ENCODE measurements around the gene ALDH1L1.

The ALDH1L1 gene

GRCh38 chr3:126146034-126146433 is 34.4 kb downstream of the ALDH1L1 start:
- no peaks in the 10 kb centered on the region for H3K4me1 ChIP-seq (ENCODE audit: control insufficient read depth, insufficient read depth, low read length)
- no peak overlapping the region for H3K27ac ChIP-seq (ENCODE audit: low read depth, low read length)
- no peaks in the 10 kb centered on the region for H3K27me3 ChIP-seq (ENCODE audit: control insufficient read depth, insufficient read depth, low read length)
- H3K36me3 ChIP-seq (ENCODE audit: control insufficient read depth, insufficient read depth, low read length): no peaks in the 10 kb centered on the region
- no peak overlapping the region for H3K9ac ChIP-seq (ENCODE audit: low read length)
- no peaks in the 10 kb centered on the region for H3K9me3 ChIP-seq (ENCODE audit: control insufficient read depth, insufficient read depth, low read depth, low read length)
- H3K4me3 ChIP-seq (ENCODE audit: low read depth, low read length): no peak overlapping the region

GRCh38 chr3:126142652-126143051 is 37.7 kb downstream of the ALDH1L1 start:
- Histone ChIP-seq H3K4me1 (ENCODE audit: control insufficient read depth, insufficient read depth, low read length) (no peaks in the 10 kb centered on the region), H3K9me3 (ENCODE audit: control insufficient read depth, insufficient read depth, low read depth, low read length) (no peaks in the 10 kb centered on the region), H3K27me3 (ENCODE audit: control insufficient read depth, insufficient read depth, low read length) (no peaks in the 10 kb centered on the region), H3K9ac (ENCODE audit: low read length) (no peak overlapping the region), H3K27ac (ENCODE audit: low read depth, low read length) (no peak overlapping the region), H3K4me3 (ENCODE audit: low read depth, low read length) (no peak overlapping the region), H3K36me3 (ENCODE audit: control insufficient read depth, insufficient read depth, low read length) (no peaks in the 10 kb centered on the region)

- Histone ChIP-seq H3K9me3 (ENCODE audit: control insufficient read depth, insufficient read depth, low read depth, low read length) (no peaks in the 10 kb centered on the region), H3K27ac (ENCODE audit: low read depth, low read length) (no peak overlapping the region), H3K27me3 (ENCODE audit: control insufficient read depth, insufficient read depth, low read length) (peaks cover 15% of the 10 kb centered on the region; the same call in 1 of the 2 replicates), H3K36me3 (ENCODE audit: control insufficient read depth, insufficient read depth, low read length) (no peaks in the 10 kb centered on the region), H3K4me1 (ENCODE audit: control insufficient read depth, insufficient read depth, low read length) (peaks cover 8% of the 10 kb centered on the region), H3K9ac (ENCODE audit: low read length) (no peak overlapping the region), H3K4me3 (ENCODE audit: low read depth, low read length) (no peak overlapping the region)
Measured at GRCh38 chr3:126137490-126138130, 42.8 kb downstream of the ALDH1L1 start.

- Histone ChIP-seq H3K36me3 (ENCODE audit: control insufficient read depth, insufficient read depth, low read length) (no peaks in the 10 kb centered on the region), H3K27me3 (ENCODE audit: control insufficient read depth, insufficient read depth, low read length) (peaks cover 21% of the 10 kb centered on the region; the same call in 1 of the 2 replicates), H3K4me1 (ENCODE audit: control insufficient read depth, insufficient read depth, low read length) (peaks cover 12% of the 10 kb centered on the region), H3K27ac (ENCODE audit: low read depth, low read length) (no peak overlapping the region), H3K4me3 (ENCODE audit: low read depth, low read length) (no peak overlapping the region), H3K9ac (ENCODE audit: low read length) (no peak overlapping the region), H3K9me3 (ENCODE audit: control insufficient read depth, insufficient read depth, low read depth, low read length) (no peaks in the 10 kb centered on the region)
Measured at GRCh38 chr3:126136428-126137220, 43.8 kb downstream of the ALDH1L1 start.

GRCh38 chr3:126135406-126136076 is 44.8 kb downstream of the ALDH1L1 start:
- Histone ChIP-seq H3K4me1 (ENCODE audit: control insufficient read depth, insufficient read depth, low read length) (peaks cover 12% of the 10 kb centered on the region), H3K9me3 (ENCODE audit: control insufficient read depth, insufficient read depth, low read depth, low read length) (no peaks in the 10 kb centered on the region), H3K4me3 (ENCODE audit: low read depth, low read length) (no peak overlapping the region), H3K27me3 (ENCODE audit: control insufficient read depth, insufficient read depth, low read length) (peaks cover 21% of the 10 kb centered on the region; the same call in 1 of the 2 replicates), H3K9ac (ENCODE audit: low read length) (no peak overlapping the region), H3K27ac (ENCODE audit: low read depth, low read length) (no peak overlapping the region), H3K36me3 (ENCODE audit: control insufficient read depth, insufficient read depth, low read length) (no peaks in the 10 kb centered on the region)

GRCh38 chr3:126135071-126135405 is 45.3 kb downstream of the ALDH1L1 start:
- H3K4me3 ChIP-seq (ENCODE audit: low read depth, low read length): no peak overlapping the region
- no peaks in the 10 kb centered on the region for H3K9me3 ChIP-seq (ENCODE audit: control insufficient read depth, insufficient read depth, low read depth, low read length)
- no peak overlapping the region for H3K9ac ChIP-seq (ENCODE audit: low read length)
- H3K27ac ChIP-seq (ENCODE audit: low read depth, low read length): no peak overlapping the region
- H3K4me1 ChIP-seq (ENCODE audit: control insufficient read depth, insufficient read depth, low read length): peaks cover 12% of the 10 kb centered on the region
- H3K27me3 ChIP-seq (ENCODE audit: control insufficient read depth, insufficient read depth, low read length): peaks cover 21% of the 10 kb centered on the region; the same call in 1 of the 2 replicates
- no peaks in the 10 kb centered on the region for H3K36me3 ChIP-seq (ENCODE audit: control insufficient read depth, insufficient read depth, low read length)

GRCh38 chr3:126134219-126134975 is 46.0 kb downstream of the ALDH1L1 start:
- Histone ChIP-seq H3K9ac (ENCODE audit: low read length) (no peak overlapping the region), H3K4me1 (ENCODE audit: control insufficient read depth, insufficient read depth, low read length) (peaks cover 12% of the 10 kb centered on the region), H3K27me3 (ENCODE audit: control insufficient read depth, insufficient read depth, low read length) (peaks cover 21% of the 10 kb centered on the region; the same call in 1 of the 2 replicates), H3K36me3 (ENCODE audit: control insufficient read depth, insufficient read depth, low read length) (no peaks in the 10 kb centered on the region), H3K4me3 (ENCODE audit: low read depth, low read length) (no peak overlapping the region), H3K9me3 (ENCODE audit: control insufficient read depth, insufficient read depth, low read depth, low read length) (no peaks in the 10 kb centered on the region), H3K27ac (ENCODE audit: low read depth, low read length) (no peak overlapping the region)

- no peak overlapping the region for H3K4me3 ChIP-seq (ENCODE audit: low read depth, low read length)
Measured at GRCh38 chr3:126133606-126134005, 46.8 kb downstream of the ALDH1L1 start.

GRCh38 chr3:126132751-126133511 is 47.5 kb downstream of the ALDH1L1 start:
- Histone ChIP-seq H3K36me3 (ENCODE audit: control insufficient read depth, insufficient read depth, low read length) (no peaks in the 10 kb centered on the region), H3K4me1 (ENCODE audit: control insufficient read depth, insufficient read depth, low read length) (peaks cover 12% of the 10 kb centered on the region), H3K4me3 (ENCODE audit: low read depth, low read length) (no peak overlapping the region), H3K9me3 (ENCODE audit: control insufficient read depth, insufficient read depth, low read depth, low read length) (no peaks in the 10 kb centered on the region), H3K9ac (ENCODE audit: low read length) (no peak overlapping the region), H3K27me3 (ENCODE audit: control insufficient read depth, insufficient read depth, low read length) (peaks cover 21% of the 10 kb centered on the region; the same call in 1 of the 2 replicates), H3K27ac (ENCODE audit: low read depth, low read length) (no peak overlapping the region)

More at GRCh38 chr3:126133606-126134005, 46.8 kb downstream of the ALDH1L1 start:
- Histone ChIP-seq H3K9ac (ENCODE audit: low read length) (no peak overlapping the region), H3K4me1 (ENCODE audit: control insufficient read depth, insufficient read depth, low read length) (peaks cover 12% of the 10 kb centered on the region), H3K9me3 (ENCODE audit: control insufficient read depth, insufficient read depth, low read depth, low read length) (no peaks in the 10 kb centered on the region), H3K27ac (ENCODE audit: low read depth, low read length) (no peak overlapping the region), H3K36me3 (ENCODE audit: control insufficient read depth, insufficient read depth, low read length) (no peaks in the 10 kb centered on the region), H3K27me3 (ENCODE audit: control insufficient read depth, insufficient read depth, low read length) (peaks cover 21% of the 10 kb centered on the region; the same call in 1 of the 2 replicates)

Data from HUES6 (cell line).